ENCODE results near the gene NF1.

The NF1 gene

DNA sequence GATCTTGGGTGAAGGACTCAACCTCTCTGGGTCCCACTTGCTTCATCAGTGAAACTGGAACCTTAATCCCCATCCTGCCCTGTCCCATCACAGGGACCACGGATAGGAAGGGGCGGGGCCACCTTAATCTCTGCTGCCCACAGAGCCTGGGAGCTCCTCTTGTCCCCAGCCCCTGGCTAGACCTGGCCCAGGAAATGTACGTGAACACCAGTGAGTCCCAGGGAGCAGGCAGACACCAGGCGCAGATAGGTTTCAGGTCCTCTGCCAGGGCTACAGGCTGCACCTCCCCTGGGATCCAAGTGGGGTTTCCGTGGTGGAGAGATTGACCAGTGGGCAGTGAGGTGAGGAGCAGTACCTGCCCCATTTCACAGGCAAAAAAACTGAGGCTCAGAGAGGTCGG is 317.7 kb downstream of the NF1 start:
- no peak for DNase-seq

DNA sequence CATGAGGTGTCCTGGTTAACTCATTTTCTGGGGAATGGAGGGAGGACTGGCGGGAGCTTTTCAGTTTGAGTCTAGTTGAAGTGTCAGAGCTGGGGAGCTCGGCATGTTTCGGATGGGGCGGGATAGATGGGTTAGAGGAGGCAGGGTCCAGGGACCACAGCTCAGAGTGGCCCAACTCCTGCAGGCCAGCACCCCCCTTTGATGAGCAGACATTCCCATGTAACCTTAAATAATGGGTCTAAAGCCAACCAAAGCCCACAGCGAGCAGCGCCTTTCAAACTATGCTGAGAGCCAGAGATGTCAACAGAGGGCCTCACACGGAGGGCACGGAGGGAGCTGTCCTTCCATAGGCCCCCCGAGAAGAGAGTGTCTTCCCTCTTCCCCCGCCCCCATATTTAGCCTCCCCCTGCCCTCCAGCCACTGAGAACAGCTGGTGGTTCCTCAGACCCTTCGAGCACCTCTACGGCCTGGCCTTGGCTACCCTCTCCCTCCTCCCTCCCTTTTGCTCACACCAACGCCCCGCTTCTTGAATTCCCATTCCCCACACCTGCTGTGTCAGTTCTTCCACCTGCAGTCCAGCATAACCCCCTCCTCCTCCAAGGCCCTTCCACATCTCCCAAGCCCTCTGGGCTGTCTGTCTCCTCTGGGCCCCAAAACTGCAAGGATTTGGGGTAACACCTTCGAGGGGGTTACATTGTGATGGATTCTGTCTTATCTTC is 318.5 kb downstream of the NF1 start:
- no peak for DNase-seq

- no peak for DNase-seq
Observed at GRCh38 chr17:31413874-31414549, 319.2 kb downstream of the NF1 start.

DNA sequence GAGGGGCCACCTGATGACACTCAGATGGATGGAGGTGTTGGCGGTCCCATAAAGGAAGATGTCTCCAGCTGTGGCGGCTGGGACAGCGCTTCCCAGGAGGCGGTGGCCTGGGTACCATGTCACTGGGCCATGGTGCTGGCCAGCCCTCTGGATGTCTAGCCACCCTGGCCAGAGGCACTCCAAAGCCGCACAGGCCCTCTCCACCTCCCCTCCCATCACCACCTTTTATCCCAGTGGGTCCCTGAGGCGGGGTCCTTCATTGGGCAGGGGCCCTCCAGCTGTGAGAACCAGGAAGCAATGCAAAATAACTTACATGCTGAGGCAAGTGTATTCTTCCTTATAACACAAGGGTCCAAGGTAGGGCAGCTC is 319.8 kb downstream of the NF1 start:
- no peak for DNase-seq

- DNase-seq, result no peak
Observed at GRCh38 chr17:31415004-31415454, 320.3 kb downstream of the NF1 start.

DNA sequence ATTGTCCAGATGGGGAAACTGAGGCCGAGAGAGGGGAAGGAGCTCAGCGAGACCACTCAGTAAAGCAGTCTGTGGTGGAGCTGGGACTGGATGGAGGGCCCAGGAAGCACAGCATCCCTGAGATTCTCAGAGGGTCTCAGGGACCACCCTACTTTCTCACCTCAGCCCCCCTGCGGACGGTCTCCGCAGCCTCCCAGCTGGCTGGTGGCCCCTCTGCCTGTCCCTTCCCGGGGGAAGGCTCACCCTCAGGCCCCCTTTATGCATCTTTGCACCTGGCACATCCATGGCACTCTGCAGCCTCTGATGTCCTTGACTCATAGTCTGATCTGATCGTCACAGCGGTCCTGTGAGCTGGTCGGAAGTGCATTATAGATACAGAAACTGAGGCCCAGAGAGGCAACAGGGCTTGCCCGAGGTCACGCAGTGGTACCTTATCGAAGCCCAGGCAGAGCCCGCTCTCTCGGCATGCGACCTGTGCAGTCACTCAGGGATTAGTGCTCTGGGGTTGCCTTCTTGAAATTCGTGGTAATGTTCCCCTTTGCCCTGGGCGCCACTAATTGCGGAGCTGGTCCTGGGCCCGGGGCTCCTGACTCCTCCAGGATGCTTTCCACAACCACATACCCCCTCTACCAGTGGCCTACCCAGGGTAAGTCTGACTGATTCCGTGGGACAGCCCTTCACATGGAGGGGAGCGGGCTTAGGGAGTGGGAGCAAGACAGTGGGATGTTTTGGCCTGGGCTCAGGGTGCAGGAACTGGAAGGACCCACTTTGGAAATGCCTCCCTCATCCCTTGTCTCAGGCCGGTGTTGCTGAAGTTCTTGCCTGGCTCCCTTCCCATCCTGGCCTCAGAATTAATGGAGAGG is 321.1 kb downstream of the NF1 start:
- no peak for DNase-seq

GRCh38 chr17:31416503-31416923 is 321.7 kb downstream of the NF1 start:
- DNase-seq, result no peak

DNA sequence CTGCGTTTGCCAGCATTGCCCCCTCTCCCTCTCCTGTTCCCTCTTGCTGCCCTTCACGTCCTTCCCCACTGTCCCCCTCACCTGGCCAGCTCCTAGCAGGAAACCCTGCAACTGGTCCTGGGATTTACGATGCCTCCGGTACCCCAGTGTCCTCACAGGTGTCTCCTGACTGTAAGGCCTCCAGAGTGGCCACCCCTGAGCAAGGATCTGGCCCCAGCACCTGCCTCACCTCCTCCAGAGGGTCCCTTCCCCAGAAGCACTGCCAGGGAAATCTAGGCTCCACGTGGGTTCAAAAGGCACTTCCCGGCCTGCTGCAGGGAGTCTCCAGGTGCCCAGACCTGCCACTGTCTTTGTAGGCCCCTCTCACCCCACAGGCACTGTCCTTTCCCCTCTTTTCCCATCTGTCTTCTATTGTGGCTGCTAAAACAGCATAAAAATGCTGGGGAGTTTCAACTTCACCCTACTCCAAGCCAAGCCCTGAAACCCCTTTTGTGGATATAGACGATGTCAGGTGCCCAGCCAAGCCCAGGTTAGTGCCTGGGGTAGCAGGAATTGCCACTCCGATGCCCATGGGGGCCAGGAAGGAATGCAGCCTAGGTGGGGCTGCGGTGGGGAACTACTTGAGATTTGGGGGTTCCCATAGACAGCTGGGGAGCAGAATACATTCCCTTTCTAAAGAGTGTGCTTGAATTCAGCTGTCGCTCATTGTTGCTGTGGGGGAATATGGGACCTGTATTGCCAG is 322.4 kb downstream of the NF1 start:
- no peak for DNase-seq

DNA sequence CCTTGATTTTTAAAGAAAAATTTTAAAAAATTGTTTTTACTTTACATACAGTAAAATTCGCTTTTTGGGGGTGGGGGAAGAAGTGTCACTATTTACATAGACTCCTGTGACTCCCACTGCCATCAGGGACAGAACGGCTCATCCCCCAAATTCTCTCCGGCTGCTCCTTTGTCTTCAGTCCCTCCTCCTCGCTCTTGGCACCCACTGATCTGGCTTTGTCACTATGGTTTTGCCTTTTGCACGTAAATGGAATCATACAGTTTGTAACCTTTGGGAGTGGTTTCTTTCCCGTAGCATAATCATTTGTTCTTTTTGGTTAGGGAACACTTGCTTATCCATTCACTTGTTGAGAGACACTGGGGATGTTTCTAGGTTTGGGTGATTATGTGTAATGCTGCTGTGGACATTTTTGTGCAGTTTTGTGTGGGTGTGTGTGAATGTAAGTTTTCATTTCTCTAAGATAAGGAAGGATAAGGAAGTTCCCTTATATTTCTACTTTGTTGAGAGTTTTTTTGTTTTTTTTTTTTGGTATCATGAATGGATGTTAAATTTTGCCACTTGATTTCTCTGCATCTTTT is 324.1 kb downstream of the NF1 start:
- DNase-seq, result no peak

GRCh38 chr17:31422443-31422842 is 327.7 kb downstream of the NF1 start:
- no peak for DNase-seq

DNA sequence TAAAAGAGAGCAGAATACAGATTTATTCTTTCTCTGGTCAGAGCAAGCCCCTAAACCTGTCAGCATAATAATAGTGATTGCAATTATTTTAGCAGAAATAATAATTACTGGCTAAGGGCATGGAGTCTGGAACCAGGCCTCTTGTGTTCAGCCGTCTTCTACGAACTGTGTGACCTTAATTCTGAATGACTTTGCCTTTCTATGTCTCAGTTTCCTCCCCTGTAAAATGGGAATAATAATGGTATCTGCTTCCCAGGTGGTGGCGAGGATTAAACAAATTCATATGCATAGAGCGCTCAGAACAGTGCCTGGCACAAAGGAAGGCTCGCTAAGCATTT is 330.1 kb downstream of the NF1 start:
- DNase-seq, result no peak

DNA sequence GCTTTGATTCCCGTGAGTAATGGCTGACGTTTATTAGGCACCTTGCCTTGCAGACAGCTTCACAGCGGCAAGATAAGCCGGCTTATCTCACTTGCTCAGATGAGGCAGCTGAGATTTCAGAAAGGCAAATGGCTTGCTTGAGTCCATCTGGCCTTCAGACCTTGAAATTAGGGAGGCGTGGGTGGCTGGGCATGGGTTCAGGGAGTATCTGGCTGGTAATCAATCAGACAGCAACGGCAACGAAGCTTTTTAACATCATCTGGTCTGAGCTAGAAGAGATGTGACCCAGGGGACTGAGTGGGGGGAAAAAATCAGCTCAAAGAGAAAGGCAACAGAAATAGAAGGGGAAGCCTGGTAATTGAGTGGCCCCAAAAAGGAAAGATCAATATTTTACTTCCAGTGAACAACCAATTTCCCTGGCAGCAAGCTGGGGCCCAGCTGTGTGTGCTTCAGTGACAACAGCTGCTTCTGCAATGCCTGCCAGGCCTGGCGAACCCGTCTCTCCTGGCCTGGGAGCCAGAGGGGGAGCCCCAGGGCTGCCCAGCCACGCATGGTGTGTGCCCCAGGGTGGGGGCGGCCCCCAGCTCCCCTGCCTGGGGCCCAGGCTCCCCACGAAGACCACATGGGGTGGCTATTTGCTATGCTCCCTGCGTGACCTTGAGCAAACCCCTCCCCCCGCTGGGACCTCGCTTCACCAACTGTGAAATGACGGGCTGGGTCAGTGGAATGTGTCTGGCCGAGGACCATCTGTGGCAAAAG is 330.7 kb downstream of the NF1 start:
- DNase-seq, result no peak

Data from NCI-H2227 treated with DMSO at 0.1 percent for 48 hours (cell line).